HG03097 (cell line): ENCODE measurements around the gene GK.
A peak's percentile ranks its signal among the peaks of the same experiment; 100 is the strongest.
"Not testable (repeated sequence)": the region's sequence is repeated elsewhere in the genome, so short reads cannot be mapped to it uniquely, and the experiment has no call there.

Source experiments
- ATAC-seq: cut with Tn5 transposase; IDR thresholded peaks from one replicate; pipeline ENCODE4 v1.9.1; 2021; ENCODE audit not compliant: unreplicated experiment, low FRiP score

The GK gene

DNA sequence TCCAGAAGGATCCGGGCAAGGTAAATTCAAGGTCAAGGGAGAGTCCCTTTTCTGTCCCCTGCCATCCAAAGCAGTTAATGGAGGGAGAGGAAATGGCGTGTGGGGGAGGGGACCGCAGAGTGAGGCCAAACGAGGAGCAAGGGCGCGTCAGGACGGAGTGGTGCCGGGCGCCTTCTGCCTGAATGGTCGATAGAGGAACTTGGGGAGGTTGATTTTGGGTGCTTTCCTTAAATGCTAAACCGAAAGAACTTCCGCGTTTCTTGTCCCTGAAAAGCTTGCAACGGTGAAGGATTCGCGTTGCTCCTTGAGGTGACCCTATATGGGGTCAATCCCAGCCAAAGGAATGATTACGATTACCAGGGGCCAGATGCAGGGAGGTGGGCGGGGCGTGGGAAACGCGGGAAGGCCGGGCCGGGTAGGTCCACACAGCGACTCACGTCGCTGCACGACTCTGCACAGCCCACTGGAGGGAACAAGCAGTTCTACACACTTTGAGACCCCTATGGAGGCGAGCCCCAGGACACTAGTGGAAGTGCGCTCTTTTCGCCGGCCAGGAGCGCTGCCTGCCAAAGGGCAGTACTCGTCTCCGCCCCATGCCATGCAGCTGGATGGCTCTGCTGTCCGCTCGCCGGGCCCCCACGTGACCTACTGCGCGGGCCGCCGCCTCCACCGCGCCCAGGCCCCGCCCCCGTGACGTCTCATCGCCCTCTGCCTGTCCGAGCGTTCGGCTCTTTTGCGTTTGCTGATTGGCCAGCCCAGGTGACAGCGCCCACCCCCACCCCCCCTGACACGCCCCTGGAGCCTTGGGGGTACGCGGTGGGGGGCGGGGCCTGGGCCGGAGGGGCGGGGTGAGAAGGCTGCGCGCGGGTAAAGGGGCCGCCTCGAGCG is 452 bp upstream of the GK start:
- peak; percentile 89 for ATAC-seq

DNA sequence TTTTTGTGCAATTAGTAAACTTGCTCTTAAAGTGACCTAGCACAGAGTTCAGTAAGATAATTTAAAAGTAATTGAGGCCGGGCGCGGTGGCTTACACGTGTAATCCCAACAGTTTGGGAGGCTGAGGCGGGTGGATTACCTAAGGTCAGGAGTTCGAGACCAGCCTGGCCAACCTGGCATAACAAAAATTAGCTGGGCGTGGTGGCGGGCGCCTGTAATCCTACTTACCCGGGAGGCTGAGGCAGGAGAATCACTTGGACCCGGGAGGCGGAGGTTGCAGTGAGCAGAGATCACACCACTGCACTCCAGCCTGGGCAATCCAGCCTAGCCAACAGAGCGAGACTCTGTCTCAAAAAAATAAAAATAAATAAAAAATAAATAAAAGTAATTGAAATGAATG is 1.2 kb downstream of the GK start:
- not testable (repeated sequence) for ATAC-seq

- ATAC-seq: no peak
These were observed 1.9 kb downstream of the GK start for GRCh38 chrX:30654989-30655607.

- no peak for ATAC-seq
These were observed 2.8 kb downstream of the GK start for GRCh38 chrX:30655991-30656390.

DNA sequence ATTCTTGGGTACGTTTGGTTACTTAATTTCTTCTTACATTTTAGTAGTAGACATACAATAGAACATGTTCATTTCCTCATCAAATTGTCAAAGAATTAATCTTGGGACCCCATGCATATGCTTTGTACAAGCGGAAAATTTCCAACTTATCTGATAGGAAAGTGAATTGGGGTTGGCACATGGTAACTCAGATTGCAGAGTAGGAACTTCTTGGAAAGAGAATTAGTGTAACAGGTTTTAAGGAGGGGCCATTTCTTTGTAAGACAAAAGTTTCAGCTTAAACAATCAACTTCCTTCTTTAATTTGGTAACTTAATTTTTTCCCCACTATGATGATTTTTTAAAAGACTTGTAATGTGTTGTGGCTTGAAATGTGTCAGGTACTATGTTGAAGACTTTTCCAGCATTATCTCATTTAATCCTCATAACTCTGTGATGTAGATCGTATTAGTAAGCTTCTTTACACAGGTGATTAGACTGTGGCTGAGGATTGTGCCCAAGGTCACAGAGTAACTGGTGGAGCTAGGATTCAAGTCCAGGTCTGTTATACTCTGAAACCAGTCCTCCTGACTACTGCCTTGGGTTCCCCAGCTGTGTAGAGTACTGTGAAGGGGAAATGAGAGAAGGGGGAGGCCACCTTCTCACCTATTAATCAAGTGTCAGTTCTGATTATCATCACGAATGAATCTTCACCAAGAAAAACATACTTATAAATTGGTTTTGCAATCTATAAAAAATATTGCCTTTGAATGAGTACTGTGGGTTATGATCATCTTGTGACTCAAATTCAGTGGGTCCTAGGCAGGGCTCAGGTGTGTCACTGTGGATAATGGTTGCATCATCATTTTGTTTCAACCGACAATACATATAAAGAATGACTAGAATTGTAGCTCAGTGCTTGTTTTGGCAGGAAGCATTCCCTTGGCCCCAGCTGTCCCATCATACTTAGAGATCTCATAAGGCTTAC is 4.3 kb downstream of the GK start:
- no peak for ATAC-seq

DNA sequence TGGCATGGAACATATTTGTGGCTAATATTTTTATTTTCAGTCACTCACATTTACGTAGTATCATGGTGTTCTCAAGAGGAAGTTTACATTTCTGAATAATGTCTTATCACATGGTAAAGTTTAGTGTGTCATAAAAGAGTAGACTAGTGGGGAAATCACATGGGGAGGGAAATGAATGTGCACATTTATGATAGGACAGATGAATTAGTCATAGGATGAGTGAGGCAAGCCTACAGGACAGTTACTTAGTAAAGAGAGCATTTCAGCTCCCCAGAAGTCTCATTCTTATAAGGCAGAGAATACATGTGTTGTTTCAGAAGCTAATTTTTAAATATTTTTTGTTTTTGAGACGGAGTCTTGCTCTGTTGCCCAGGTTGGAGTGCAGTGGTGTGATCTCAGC is 6.2 kb downstream of the GK start:
- ATAC-seq: no peak

DNA sequence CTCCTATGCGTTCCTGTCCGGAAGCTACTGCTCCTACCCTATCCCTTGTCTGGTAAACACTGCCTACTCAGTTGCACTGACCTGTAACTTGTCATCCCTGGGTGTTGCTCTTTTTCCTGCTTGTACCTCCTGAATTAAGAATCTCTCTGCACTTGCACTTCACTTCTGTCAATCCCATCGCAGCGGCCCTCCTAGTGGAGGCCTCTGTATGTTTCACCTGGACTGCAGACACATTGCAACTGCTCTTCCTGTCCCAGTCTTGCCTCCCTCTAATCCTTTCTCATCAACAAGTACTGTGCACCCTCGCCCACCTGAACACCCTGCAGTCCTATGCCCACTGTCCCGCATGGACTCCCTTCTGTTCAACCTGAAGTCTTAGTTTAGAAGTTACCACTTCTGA is 8.0 kb downstream of the GK start:
- no peak for ATAC-seq

DNA sequence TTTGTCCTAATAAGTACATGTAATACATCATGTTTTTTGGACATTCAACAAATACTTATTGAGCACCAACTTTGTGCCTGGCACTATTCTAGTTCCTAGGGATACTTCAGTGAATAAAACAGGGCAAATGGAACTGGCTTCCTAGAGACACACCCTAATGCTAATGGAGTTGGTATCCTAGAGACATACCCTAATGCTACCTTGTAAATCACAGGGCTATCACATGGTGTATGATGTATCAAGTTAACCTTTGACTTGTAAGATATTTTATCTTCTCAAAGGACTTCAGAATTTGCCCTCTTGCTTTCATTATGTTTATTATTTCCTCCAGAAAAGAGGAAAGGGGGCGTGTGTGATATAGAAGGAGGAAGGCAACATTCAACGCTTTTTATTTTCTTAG is 10.1 kb downstream of the GK start:
- no peak for ATAC-seq

DNA sequence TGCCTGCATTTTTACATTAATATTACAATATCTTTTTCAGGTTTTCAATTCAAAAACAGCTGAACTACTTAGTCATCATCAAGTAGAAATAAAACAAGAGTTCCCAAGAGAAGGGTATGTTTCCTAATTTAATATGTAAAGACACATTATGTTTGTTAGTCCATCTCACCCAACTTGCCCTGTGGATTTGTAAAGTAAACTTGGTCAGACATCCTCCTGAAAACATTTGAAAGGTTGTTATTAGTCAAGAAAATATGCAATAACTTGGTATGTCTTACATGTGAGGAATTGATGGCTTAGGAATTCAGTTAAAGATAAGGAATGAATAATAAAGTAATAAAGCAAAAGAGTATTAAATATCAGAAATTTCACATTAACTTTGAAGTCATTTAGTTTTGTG is 12.2 kb downstream of the GK start:
- ATAC-seq: no peak

GRCh38 chrX:30666094-30666493 is 12.9 kb downstream of the GK start:
- no peak for ATAC-seq

DNA sequence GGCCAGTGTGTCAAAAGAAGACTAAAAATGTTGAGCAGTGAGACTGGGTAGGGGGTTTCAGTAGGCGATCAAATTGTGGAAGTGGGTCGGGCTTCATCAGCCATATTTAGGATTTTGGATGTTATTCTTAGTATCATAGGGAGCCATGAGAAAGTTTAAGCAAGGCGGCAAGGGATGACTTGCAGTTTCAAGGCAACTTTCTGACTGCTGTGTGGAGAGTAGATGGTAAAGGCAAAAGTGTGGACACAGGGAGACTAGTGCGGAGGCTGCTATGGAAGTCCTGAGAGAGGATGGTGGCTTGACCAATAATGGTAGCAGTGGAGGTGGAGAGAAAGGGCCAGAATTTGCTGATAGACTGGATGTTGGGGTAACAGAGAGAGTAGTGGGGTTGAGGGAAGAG is 15.4 kb downstream of the GK start:
- ATAC-seq: no peak

DNA sequence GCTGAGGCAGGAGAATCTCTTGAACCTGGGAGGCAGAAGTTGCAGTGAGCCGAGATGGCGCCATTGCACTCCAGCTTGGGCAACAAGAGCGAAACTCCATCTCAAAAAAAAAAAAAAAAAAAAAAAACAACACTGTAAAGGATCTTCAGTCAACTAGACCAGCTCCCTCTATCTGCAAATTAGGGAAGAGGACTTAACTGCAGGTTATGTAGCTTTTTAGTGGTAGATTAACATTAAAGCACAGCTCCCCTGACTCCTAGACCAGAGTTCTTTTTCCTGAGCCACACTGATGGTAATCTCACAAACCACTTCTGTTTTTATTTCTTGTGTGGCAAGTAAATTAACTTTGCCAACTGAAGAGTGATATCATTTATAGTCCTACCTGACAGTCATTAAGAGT is 18.0 kb downstream of the GK start:
- not testable (repeated sequence) for ATAC-seq

- ATAC-seq: no peak
These were observed 20.0 kb downstream of the GK start for GRCh38 chrX:30673127-30673796.

DNA sequence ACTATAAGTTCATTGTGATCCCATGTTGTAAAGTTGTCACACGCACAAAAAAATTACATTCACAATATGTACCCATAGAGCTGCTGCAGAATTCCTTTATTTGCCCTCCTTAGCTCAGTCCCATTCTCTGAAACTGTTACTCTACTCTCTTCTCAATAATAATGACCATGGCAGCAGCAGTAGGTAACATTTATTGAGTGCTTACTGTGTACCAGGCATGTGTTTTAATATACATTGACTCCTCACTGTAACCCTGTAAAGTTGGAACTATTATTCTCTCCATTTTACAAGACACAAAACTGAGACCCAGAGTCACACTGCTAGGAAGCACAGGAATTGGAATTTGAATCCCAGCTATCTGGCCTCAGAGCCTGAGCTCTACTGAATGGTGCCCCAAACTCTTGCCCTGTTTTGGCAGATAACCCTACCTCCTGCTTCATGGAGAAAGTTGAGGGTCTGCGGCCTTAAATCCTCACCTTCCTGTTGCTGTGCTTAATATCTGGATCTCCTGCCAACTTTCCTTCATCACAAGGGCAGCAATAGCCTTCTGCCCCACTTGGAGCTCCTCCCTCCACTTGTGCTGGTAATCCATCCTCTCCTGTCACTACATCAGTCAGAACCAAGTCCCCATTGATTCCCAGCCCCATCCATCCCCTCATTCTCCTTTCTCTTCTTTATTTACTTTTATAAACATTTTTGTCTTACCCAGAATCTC is 20.8 kb downstream of the GK start:
- ATAC-seq: no peak

DNA sequence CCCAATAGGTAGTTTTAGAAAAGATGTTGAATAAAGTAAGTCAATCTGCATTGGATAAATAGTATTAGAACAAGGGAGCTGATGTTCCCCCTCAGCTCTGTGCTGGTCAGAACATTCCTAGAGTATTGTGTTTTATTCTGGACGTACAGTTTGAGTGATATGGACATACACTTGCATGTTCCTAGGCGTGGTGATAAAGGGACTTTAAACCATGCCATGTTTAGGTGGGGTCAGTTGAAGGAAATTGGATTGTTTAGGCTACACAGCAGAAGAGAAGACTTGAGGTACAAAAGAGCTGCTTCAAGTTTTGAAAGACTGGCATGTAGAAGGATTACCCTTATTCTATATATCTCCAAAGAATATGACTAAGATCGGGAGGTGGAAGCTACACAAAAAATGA is 21.6 kb downstream of the GK start:
- ATAC-seq: no peak

GRCh38 chrX:30679369-30679768 is 26.1 kb downstream of the GK start:
- no peak for ATAC-seq

DNA sequence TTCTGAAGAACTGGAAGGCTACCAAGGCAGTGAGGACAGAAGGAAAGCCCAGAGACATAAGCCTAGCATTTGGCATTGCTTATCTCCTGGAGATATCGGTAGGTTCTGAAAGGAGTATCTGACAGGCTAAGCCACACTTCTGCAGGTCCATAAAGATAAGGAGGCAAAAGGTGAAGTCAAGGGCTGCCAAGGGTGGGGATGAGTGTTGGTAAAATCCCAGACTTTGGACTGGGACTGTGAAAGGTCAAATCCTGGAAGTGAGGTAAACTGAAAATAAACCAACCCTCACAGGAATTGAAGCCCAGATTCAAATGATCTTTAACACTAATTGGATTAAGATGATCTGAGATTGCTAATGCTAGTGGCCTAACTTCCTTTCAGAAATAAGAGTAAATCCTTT is 27.4 kb downstream of the GK start:
- no peak for ATAC-seq

DNA sequence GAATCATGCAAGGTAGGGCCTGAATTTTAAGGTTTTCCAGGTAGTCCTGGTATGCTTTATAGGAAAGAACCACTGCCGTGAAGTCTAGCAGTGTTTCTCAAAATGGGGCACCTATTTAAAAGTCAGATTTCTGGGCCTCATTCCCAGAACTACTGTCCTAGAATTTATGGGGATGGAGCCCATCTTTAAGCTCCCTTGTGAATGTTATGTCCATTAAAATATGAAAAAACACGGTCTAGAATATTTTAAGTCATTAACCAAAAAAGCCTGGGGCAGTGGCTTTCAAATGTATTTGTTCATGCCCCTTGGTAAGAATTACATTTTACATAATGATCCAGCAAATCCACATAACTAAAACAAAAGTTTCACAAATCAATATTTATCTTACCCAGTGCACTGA is 35.4 kb downstream of the GK start:
- ATAC-seq: no peak

- ATAC-seq: no peak
These were observed 35.9 kb downstream of the GK start for GRCh38 chrX:30689116-30689515.

DNA sequence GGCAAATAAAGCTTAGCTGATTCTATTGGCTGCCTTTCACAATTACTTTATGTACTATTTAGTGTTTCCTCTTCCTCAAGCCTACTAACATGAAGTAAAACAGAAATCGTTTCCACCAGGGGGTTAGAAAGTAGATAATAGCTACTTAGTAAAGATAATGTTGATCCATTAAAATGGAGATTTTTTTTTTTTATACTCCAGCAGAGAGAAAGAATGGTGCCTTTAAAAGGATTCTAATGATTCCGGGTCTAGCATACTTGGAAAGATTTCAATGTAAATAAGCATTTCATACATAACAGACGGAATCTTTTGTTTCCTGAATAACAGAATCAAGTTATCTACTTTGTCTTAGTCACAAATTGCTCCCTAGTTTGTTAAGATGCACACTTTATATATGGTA is 37.1 kb downstream of the GK start:
- ATAC-seq: no peak
